H9 (cell line): ENCODE measurements around the gene MT1A. TPM values are rescaled to one million over a fixed set of nuclear protein-coding genes. Genes with fewer than 3 reads are reported as not detected.

Source experiments
- DNase-seq: peaks from one replicate; pipeline ENCODE4 v3.0.0-alpha.2; 2017
- H2AFZ ChIP-seq: one replicate; pipeline ENCODE4 v1.6.1; 2013; ENCODE audit warnings: mild to moderate bottlenecking, low read length, control low read depth, moderate library complexity
- H2AK5ac ChIP-seq: 2 replicates; pipeline ENCODE4 v1.6.1; 2013; ENCODE audit warnings: low read length, control low read depth, mixed read lengths; ENCODE audit not compliant: insufficient read length
- H2BK120ac ChIP-seq: one replicate; pipeline ENCODE4 v1.6.1; 2013; ENCODE audit warnings: low read depth, mild to moderate bottlenecking, low read length, control low read depth, inconsistent platforms; ENCODE audit not compliant: poor library complexity, severe bottlenecking
- H2BK12ac ChIP-seq: 2 replicates; pipeline ENCODE4 v1.6.1; 2013; ENCODE audit warnings: low read length, control low read depth, mixed read lengths, low read depth; ENCODE audit not compliant: insufficient read length
- H2BK15ac ChIP-seq: 2 replicates; pipeline ENCODE4 v1.6.1; 2013; ENCODE audit warnings: low read depth, low read length, control low read depth
- H2BK20ac ChIP-seq: one replicate; pipeline ENCODE4 v1.6.1; 2013; ENCODE audit warnings: low read depth, mild to moderate bottlenecking, low read length, control low read depth, inconsistent platforms; ENCODE audit not compliant: poor library complexity, severe bottlenecking
- H2BK5ac ChIP-seq: 2 replicates; pipeline ENCODE4 v1.6.1; 2013; ENCODE audit warnings: low read length, control low read depth, mixed read lengths; ENCODE audit not compliant: insufficient read length
- H3K14ac ChIP-seq: 2 replicates; pipeline ENCODE4 v1.6.1; 2013; ENCODE audit warnings: low read length, control low read depth; ENCODE audit not compliant: insufficient read depth
- H3K18ac ChIP-seq: 2 replicates; pipeline ENCODE4 v1.6.1; 2013; ENCODE audit warnings: low read depth, mild to moderate bottlenecking, mixed read lengths, low read length, control low read depth; ENCODE audit not compliant: insufficient read length
- H3K23ac ChIP-seq: 2 replicates; pipeline ENCODE4 v1.6.1; 2013; ENCODE audit warnings: low read length, control low read depth, mixed read lengths, low read depth; ENCODE audit not compliant: insufficient read length
- H3K23me2 ChIP-seq: 2 replicates; pipeline ENCODE4 v1.6.1; 2013; ENCODE audit warnings: low read depth, mild to moderate bottlenecking, mixed read lengths, low read length, control low read depth; ENCODE audit not compliant: insufficient read length, poor library complexity, severe bottlenecking
- H3K27ac ChIP-seq: 2 replicates; pipeline ENCODE4 v1.5.1; 2013; ENCODE audit warnings: low read length, control low read depth, mixed read lengths, low read depth; ENCODE audit not compliant: insufficient read length
- H3K27me3 ChIP-seq: 2 replicates; pipeline ENCODE4 v1.6.1; 2013; ENCODE audit warnings: low read length, control low read depth, inconsistent platforms; ENCODE audit not compliant: insufficient read depth
- H3K4ac ChIP-seq: 2 replicates; pipeline ENCODE4 v1.6.1; 2013; ENCODE audit warnings: low read depth, mild to moderate bottlenecking, control low read depth, inconsistent platforms, low read length, moderate library complexity
- H3K4me1 ChIP-seq: 2 replicates; pipeline ENCODE4 v1.6.1; 2013; ENCODE audit warnings: low read length, control low read depth, inconsistent platforms; ENCODE audit not compliant: insufficient read depth
- H3K4me2 ChIP-seq: 2 replicates; pipeline ENCODE4 v1.6.1; 2013; ENCODE audit warnings: low read length, control low read depth, mixed read lengths; ENCODE audit not compliant: insufficient read length, insufficient read depth
- H3K56ac ChIP-seq: 2 replicates; pipeline ENCODE4 v1.6.1; 2013; ENCODE audit warnings: low read depth, mild to moderate bottlenecking, mixed read lengths, low read length, control low read depth; ENCODE audit not compliant: insufficient read length
- H3K79me1 ChIP-seq: 2 replicates; pipeline ENCODE4 v1.6.1; 2013; ENCODE audit warnings: low read depth, mild to moderate bottlenecking, moderate library complexity, low read length, control low read depth, inconsistent platforms; ENCODE audit not compliant: insufficient read depth, poor library complexity, severe bottlenecking
- H3K79me2 ChIP-seq: 2 replicates; pipeline ENCODE4 v1.6.1; 2013; ENCODE audit warnings: low read length, control low read depth, inconsistent platforms; ENCODE audit not compliant: insufficient read depth
- H3K9ac ChIP-seq: 2 replicates; pipeline ENCODE4 v1.6.1; 2013; ENCODE audit warnings: low read length, control low read depth, mixed read lengths; ENCODE audit not compliant: insufficient read length; ENCODE audit errors: extremely low read depth
- H3K9me3 ChIP-seq: one replicate; pipeline ENCODE4 v1.6.1; 2013; ENCODE audit warnings: low read depth, low read length, inconsistent platforms; ENCODE audit not compliant: control insufficient read depth
- H3T11ph ChIP-seq: one replicate; pipeline ENCODE4 v1.6.1; 2013; ENCODE audit warnings: mild to moderate bottlenecking, low read length, control low read depth, inconsistent platforms
- H4K20me1 ChIP-seq: one replicate; pipeline ENCODE4 v1.6.1; 2013; ENCODE audit not compliant: control insufficient read depth, insufficient read length, insufficient read depth
- H4K5ac ChIP-seq: 2 replicates; pipeline ENCODE4 v1.6.1; 2013; ENCODE audit warnings: low read depth, mild to moderate bottlenecking, mixed read lengths, low read length, control low read depth; ENCODE audit not compliant: insufficient read length
- H4K8ac ChIP-seq: replicated peaks from 2 replicates; pipeline ENCODE4 v1.6.1; 2013; ENCODE audit warnings: low read length, control low read depth, mixed read lengths, low read depth; ENCODE audit not compliant: insufficient read length
- H4K91ac ChIP-seq: 2 replicates; pipeline ENCODE4 v1.6.1; 2013; ENCODE audit warnings: low read depth, mild to moderate bottlenecking, moderate library complexity, mixed read lengths, low read length, control low read depth; ENCODE audit not compliant: insufficient read length
- H3K27ac Mint-ChIP-seq, 3 experiments: 2 replicates in 2 of 3; 3 replicates in 1 of 3; pipeline ENCODE4 v1.8.0; 2020 to 2021; ENCODE audit warnings: mixed read lengths in 3 of 3, mild to moderate bottlenecking in 1 of 3, moderate library complexity in 1 of 3
- H3K27me3 Mint-ChIP-seq: 2 replicates; pipeline ENCODE4 v1.8.0; 2021; ENCODE audit warnings: low read depth, mild to moderate bottlenecking, moderate library complexity, mixed read lengths
- H3K36me3 Mint-ChIP-seq, 3 experiments: 2 replicates in 2 of 3; 3 replicates in 1 of 3; pipeline ENCODE4 v1.8.0; 2020 to 2021; ENCODE audit warnings: low read depth in 3 of 3, mixed read lengths in 3 of 3; ENCODE audit not compliant: insufficient read depth in 1 of 3
- H3K4me1 Mint-ChIP-seq, 2 experiments: 2 replicates each; pipeline ENCODE4 v1.8.0; 2020; ENCODE audit warnings: mixed read lengths in 2 of 2
- H3K4me3 Mint-ChIP-seq, 2 experiments: 2 replicates in 1 of 2; 3 replicates in 1 of 2; pipeline ENCODE4 v1.8.0; 2020 to 2021; ENCODE audit warnings: mild to moderate bottlenecking in 2 of 2, mixed read lengths in 2 of 2, moderate library complexity in 1 of 2
- H3K9me3 Mint-ChIP-seq, 2 experiments: 2 replicates in 1 of 2; 3 replicates in 1 of 2; pipeline ENCODE4 v1.8.0; 2020; ENCODE audit warnings: mild to moderate bottlenecking in 2 of 2, mixed read lengths in 2 of 2, moderate library complexity in 1 of 2
- CTCF ChIP-seq: fragments of 200-600 bp; sonication (generic); conservative IDR thresholded peaks from 3 replicates; pipeline ENCODE4 v1.8.0; 2021; ENCODE audit warnings: antibody characterized with exemption, mild to moderate bottlenecking
- WGBS: extraction: QIAGEN DNeasy Blood & Tissue Kit; methylation state at CpG from one replicate; pipeline ENCODE4 v1.1.7; 2013; ENCODE audit warnings: missing lambda C conversion rate, low lambda C conversion rate, mixed read lengths; ENCODE audit not compliant: insufficient read length; ENCODE audit errors: extremely low coverage; 5-methylcytosine and 5-hydroxymethylcytosine counted together
- total RNA-seq: library from RNA; stranded (reverse); gene quantifications from 2 replicates; pipeline ENCODE4 v1.2.1, GENCODE V29; 2021

MT1A gene
- total RNA-seq, 1 experiment from 2014 or later: not detected

GRCh38 chr16:56683424-56684172 lies 45.1 kb downstream of the MT1A start:
- no CpG with 5 or more reads among the region's 5 CpGs for WGBS
- Histone ChIP-seq H3K4me2 (peak overlapping the region; percentile 79), H2BK20ac (no peak overlapping the region), H4K8ac (no peak overlapping the region), H3K9me3 (no peaks in the 10 kb centered on the region), H3K4me1 (no peaks in the 10 kb centered on the region), H4K91ac (no peak overlapping the region), H3K79me1 (no peaks in the 10 kb centered on the region), H4K20me1 (no peaks in the 10 kb centered on the region), H3K4ac (no peak overlapping the region), H2BK15ac (no peak overlapping the region), H3T11ph (no peak overlapping the region), H3K18ac (no peak overlapping the region), H4K5ac (no peak overlapping the region), H2BK12ac (no peak overlapping the region), H2AFZ (no peak overlapping the region), H3K23ac (no peak overlapping the region), H3K79me2 (no peaks in the 10 kb centered on the region), H2BK5ac (no peak overlapping the region), H3K9ac (no peak overlapping the region), H2BK120ac (no peak overlapping the region), H3K14ac (no peak overlapping the region), H3K27ac (no peak overlapping the region), H2AK5ac (no peak overlapping the region), H3K23me2 (peaks cover 8% of the 10 kb centered on the region), H3K27me3 (no peaks in the 10 kb centered on the region), H3K56ac (no peak overlapping the region)
- peaks cover 3 to 13% (median 8%) of the 10 kb centered on the region in 3 experiments; a peak in 6 of 7 replicates for H3K36me3 Mint-ChIP-seq
- H3K9me3 Mint-ChIP-seq: peaks cover 9 to 11% of the 10 kb centered on the region in 2 experiments
- TF ChIP-seq CTCF: no peak
- DNase-seq: no peak
- H3K4me3 Mint-ChIP-seq: peak overlapping the region in 1 of 2 experiments; percentile 89; a peak in 4 of 5 replicates
- no peak overlapping the region for H3K27ac Mint-ChIP-seq
- H3K4me1 Mint-ChIP-seq: peaks cover 19 to 24% of the 10 kb centered on the region in 2 experiments
- peaks cover 54% of the 10 kb centered on the region for H3K27me3 Mint-ChIP-seq
